Activated CD4-positive, alpha-beta T cell treated with anti-CD3 and anti-CD28 coated beads for 36 hours (primary cell): ENCODE measurements around the gene CLEC11A. TPM values are rescaled to one million over a fixed set of nuclear protein-coding genes. Genes with fewer than 3 reads are reported as not detected.

ENCODE experiments used
- ATAC-seq: fragments of 200-7000 bp; cut with Tn5 transposase; one replicate; pipeline ENCODE4 v1.10.0; 2021; ENCODE audit warnings: mild to moderate bottlenecking, moderate library complexity
- CTCF ChIA-PET: fragments of 350-600 bp; sonication (Branson Sonifier 250); formaldehyde crosslinking; loops from one replicate; lab custom pipeline; 2021; ENCODE audit warnings: antibody characterized with exemption; lab: Charles Lee
- POLR2A ChIA-PET: fragments of 350-600 bp; sonication (Branson Sonifier 250); formaldehyde crosslinking; loops from one replicate; lab custom pipeline; 2021; ENCODE audit warnings: antibody characterized with exemption, inconsistent platforms; lab: Charles Lee
- DNase-seq: peaks from one replicate; pipeline ENCODE4 v3.0.0-alpha.2; 2020
- H3K27ac Mint-ChIP-seq: one replicate; pipeline ENCODE4 v1.8.0; 2021; ENCODE audit warnings: mixed read lengths
- H3K27me3 Mint-ChIP-seq: one replicate; pipeline ENCODE4 v1.8.0; 2021; ENCODE audit warnings: mixed read lengths
- H3K36me3 Mint-ChIP-seq: one replicate; pipeline ENCODE4 v1.8.0; 2021; ENCODE audit warnings: low read depth, mixed read lengths
- H3K4me1 Mint-ChIP-seq: one replicate; pipeline ENCODE4 v1.8.0; 2021; ENCODE audit warnings: mixed read lengths
- H3K4me3 Mint-ChIP-seq: one replicate; pipeline ENCODE4 v1.8.0; 2021; ENCODE audit warnings: mild to moderate bottlenecking, moderate library complexity, mixed read lengths
- H3K9me3 Mint-ChIP-seq: one replicate; pipeline ENCODE4 v1.8.0; 2021; ENCODE audit warnings: low read depth, mixed read lengths
- intact Hi-C, 2 experiments: fragments of 100-400 bp; cut with DNase I in 1 of 2; cut with micrococcal nuclease in 1 of 2; formaldehyde crosslinking; loops; one replicate each; pipeline versions ENCODE4 v1.14.2 to v1.15.1; 2022 to 2024; cut with DNase I, micrococcal nuclease
- total RNA-seq, 2 experiments: library from RNA; stranded (reverse); gene quantifications; one replicate each; pipeline ENCODE4 v1.2.3, GENCODE V29; 2021

CLEC11A gene
- total RNA-seq, 2 experiments from 2014 or later: 0.64 to 1.0 TPM

- H3K4me3 Mint-ChIP-seq: no peak overlapping the region
- ATAC-seq (no peak), DNase-seq (peak; percentile 41)
- peaks cover 2% of the 10 kb centered on the region for H3K4me1 Mint-ChIP-seq
- H3K27ac Mint-ChIP-seq: no peak overlapping the region
- H3K9me3 Mint-ChIP-seq: no peaks in the 10 kb centered on the region
- intact Hi-C loops: no loop called here
- ChIA-PET POLR2A (no interaction called here), CTCF (interaction anchor here (0.6 kb wide), 1 partner anchor 65 kb away, joined by 3 read pairs; no protein-coding TSS in a partner anchor)
- H3K27me3 Mint-ChIP-seq: peaks cover 53% of the 10 kb centered on the region
- H3K36me3 Mint-ChIP-seq: no peaks in the 10 kb centered on the region
Observed at GRCh38 chr19:50718255-50719118, 4.7 kb upstream of the CLEC11A start.

GRCh38 chr19:50719119-50719435 is 4.1 kb upstream of the CLEC11A start:
- Mint-ChIP-seq H3K27ac (no peak overlapping the region), H3K4me1 (peaks cover 4% of the 10 kb centered on the region), H3K36me3 (no peaks in the 10 kb centered on the region), H3K9me3 (no peaks in the 10 kb centered on the region), H3K4me3 (no peak overlapping the region), H3K27me3 (peaks cover 55% of the 10 kb centered on the region)
- POLR2A ChIA-PET: no interaction called here
- CTCF ChIA-PET: no interaction called here
- DNase-seq (no peak), ATAC-seq (no peak)
- intact Hi-C loops: no loop called here

DNA sequence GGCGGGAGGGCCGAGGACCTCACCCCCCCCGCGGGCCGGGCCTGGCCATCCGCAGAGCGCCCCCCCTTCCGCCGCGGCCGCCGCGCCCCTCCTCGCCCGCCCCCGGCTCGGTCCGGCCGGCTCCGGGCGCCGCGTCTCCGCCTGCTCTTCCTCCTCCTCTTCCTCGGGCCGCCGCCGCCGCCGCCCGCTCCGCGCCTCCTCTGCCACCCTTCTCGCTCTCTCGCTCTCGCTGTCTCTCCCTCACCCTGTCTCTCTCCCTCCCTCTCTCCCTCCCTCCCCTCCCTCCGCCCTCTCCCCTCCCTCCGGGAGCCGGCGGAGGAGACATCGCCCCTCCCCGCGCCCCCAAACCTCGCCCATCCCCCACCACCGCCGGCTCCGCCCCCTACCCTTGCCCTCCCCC is 3.6 kb upstream of the CLEC11A start, which contains the start of gene SHANK1:
SHANK1 (minus strand) TSS at position 237 of the 400 bp plus-strand sequence. CDS start 2,883 bp downstream, outside the sequence.
- H3K4me1 Mint-ChIP-seq: peaks cover 6% of the 10 kb centered on the region
- H3K36me3 Mint-ChIP-seq: no peaks in the 10 kb centered on the region
- intact Hi-C loops: no loop called here
- CTCF ChIA-PET: no interaction called here
- no peak for DNase-seq
- ATAC-seq: no peak
- H3K4me3 Mint-ChIP-seq: no peak within 1 kb of the TSS
- no peak within 1 kb of the TSS for H3K27ac Mint-ChIP-seq
- peaks cover 54% of the 10 kb centered on the region for H3K27me3 Mint-ChIP-seq
- POLR2A ChIA-PET: no interaction called here
- H3K9me3 Mint-ChIP-seq: no peaks in the 10 kb centered on the region

DNA sequence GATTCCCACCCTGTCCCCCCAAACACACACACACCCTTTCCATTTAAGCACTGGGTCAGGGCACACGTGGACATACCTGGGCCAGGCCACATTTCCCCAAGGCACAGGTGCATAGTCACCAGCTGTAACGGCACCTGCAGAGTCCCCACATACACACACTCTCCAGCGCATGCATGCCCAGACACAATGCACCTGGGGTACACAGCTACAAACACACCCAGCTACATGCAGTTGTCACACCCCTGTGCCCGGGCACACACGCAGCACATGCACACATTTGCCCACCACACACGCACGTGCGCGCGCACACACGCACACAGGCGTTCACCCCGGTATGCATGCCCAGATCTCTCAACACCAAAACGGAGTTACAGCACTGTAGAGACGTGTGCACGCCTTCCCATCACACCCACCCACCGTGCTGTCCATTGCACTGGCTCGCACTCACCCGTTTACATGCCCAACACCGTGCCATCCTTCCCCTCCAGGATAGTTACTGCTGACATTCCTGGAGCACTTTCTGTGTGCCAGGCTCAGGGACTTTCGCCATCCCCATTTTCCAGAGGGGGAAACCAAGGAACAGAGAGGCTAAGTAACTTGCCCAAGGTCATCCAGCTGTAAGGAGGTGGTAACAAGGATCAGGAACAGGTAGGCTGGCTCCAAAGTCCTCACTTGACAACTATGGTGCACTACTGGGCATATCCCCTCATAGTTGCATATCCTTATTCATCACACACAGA is 2.8 kb upstream of the CLEC11A start:
- intact Hi-C loops: loop anchor here in 1 of 2 experiments (10.0 kb wide), 1 partner anchor 874 kb away; no protein-coding TSS in a partner anchor
- H3K4me1 Mint-ChIP-seq: peaks cover 6% of the 10 kb centered on the region
- H3K36me3 Mint-ChIP-seq: no peaks in the 10 kb centered on the region
- CTCF ChIA-PET: interaction anchor here (0.8 to 1.0 kb wide), 2 partner anchors 10 to 165 kb away, joined by 3 read pairs; no protein-coding TSS in a partner anchor
- POLR2A ChIA-PET: interaction anchor here (1.4 kb wide), 1 partner anchor 83 kb away, joined by 3 read pairs; no protein-coding TSS in a partner anchor
- DNase-seq: no peak
- peaks cover 48% of the 10 kb centered on the region for H3K27me3 Mint-ChIP-seq
- no peak overlapping the region for H3K27ac Mint-ChIP-seq
- no peak for ATAC-seq
- no peaks in the 10 kb centered on the region for H3K9me3 Mint-ChIP-seq
- H3K4me3 Mint-ChIP-seq: no peak overlapping the region

- Mint-ChIP-seq H3K4me3 (no peak overlapping the region), H3K9me3 (no peaks in the 10 kb centered on the region), H3K36me3 (no peaks in the 10 kb centered on the region), H3K27ac (no peak overlapping the region), H3K27me3 (peaks cover 46% of the 10 kb centered on the region), H3K4me1 (peaks cover 7% of the 10 kb centered on the region)
- ChIA-PET POLR2A (interaction anchor here (1.4 kb wide), 1 partner anchor 82 kb away, joined by 3 read pairs; no protein-coding TSS in a partner anchor), CTCF (interaction anchor here (0.8 to 1.0 kb wide), 2 partner anchors 11 to 165 kb away, joined by 3 read pairs; no protein-coding TSS in a partner anchor)
- intact Hi-C loops: loop anchor here in 1 of 2 experiments (10.0 kb wide), 1 partner anchor 874 kb away; no protein-coding TSS in a partner anchor
- ATAC-seq (no peak), DNase-seq (no peak)
Observed at GRCh38 chr19:50720921-50721381, 2.2 kb upstream of the CLEC11A start.

GRCh38 chr19:50721441-50722137 is 1.6 kb upstream of the CLEC11A start:
- intact Hi-C loops: loop anchor here in 1 of 2 experiments (10.0 kb wide), 1 partner anchor 873 kb away; no protein-coding TSS in a partner anchor
- Mint-ChIP-seq H3K36me3 (no peaks in the 10 kb centered on the region), H3K9me3 (no peaks in the 10 kb centered on the region), H3K27ac (no peak overlapping the region), H3K4me1 (peaks cover 13% of the 10 kb centered on the region), H3K4me3 (no peak overlapping the region), H3K27me3 (peaks cover 41% of the 10 kb centered on the region)
- ChIA-PET POLR2A (interaction anchor here (1.4 kb wide), 1 partner anchor 81 kb away, joined by 3 read pairs; no protein-coding TSS in a partner anchor), CTCF (interaction anchor here (1.0 kb wide), 2 partner anchors 11 to 166 kb away, joined by 3 read pairs; no protein-coding TSS in a partner anchor)
- DNase-seq (no peak), ATAC-seq (no peak)

DNA sequence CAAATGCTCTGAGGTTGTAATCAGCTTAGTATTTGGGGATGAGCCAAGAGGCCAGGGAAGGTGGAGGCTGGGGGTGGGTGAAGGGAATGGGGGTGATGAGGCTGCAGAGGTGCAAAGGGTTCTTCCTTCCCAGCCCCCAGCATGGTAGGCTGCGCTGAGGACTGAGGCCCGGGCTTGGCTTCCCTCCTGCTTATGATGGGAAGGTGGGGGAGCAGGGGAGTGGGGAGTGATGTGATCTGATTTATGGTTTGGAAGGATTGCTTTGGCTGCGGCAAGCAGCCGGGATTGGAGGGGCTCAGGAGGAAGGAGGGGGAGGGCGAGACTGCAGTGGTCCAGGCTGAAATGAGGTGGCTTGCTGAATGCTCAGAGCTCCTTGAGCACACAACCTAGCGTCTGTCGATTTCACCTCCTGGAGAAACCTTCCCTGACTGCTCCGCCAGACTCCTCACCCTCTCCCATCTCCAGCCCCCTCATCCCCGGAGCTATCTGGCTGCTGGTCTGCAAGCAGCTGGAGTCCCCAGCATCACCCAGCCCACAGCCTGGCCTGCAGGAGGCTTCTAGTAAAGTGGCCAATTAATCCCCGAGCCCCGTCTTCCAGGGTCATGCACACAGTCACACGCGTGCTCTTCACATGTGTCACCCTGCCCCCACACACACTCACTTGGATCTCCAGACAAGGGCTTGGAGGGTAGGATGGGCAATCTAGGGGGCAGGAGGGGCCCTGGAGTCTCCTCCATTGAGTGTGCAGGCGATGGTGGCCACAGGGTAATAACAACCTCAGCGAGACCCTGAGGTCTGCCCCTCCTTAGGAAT is 757 bp upstream of the CLEC11A start:
- Mint-ChIP-seq H3K4me3 (no peak overlapping the region), H3K4me1 (peaks cover 15% of the 10 kb centered on the region), H3K27me3 (peaks cover 39% of the 10 kb centered on the region), H3K27ac (no peak overlapping the region), H3K9me3 (no peaks in the 10 kb centered on the region), H3K36me3 (peaks cover 2% of the 10 kb centered on the region)
- no peak for DNase-seq
- intact Hi-C loops: loop anchor here in 1 of 2 experiments (10.0 kb wide), 1 partner anchor 872 kb away; no protein-coding TSS in a partner anchor
- ChIA-PET CTCF (interaction anchor here (1.0 kb wide), 2 partner anchors 8 to 12 kb away, joined by 3 read pairs; no protein-coding TSS in a partner anchor), POLR2A (interaction anchor here (0.6 to 1.4 kb wide), 2 partner anchors 14 to 81 kb away, joined by 3 to 5 read pairs; no protein-coding TSS in a partner anchor)
- no peak for ATAC-seq

DNA sequence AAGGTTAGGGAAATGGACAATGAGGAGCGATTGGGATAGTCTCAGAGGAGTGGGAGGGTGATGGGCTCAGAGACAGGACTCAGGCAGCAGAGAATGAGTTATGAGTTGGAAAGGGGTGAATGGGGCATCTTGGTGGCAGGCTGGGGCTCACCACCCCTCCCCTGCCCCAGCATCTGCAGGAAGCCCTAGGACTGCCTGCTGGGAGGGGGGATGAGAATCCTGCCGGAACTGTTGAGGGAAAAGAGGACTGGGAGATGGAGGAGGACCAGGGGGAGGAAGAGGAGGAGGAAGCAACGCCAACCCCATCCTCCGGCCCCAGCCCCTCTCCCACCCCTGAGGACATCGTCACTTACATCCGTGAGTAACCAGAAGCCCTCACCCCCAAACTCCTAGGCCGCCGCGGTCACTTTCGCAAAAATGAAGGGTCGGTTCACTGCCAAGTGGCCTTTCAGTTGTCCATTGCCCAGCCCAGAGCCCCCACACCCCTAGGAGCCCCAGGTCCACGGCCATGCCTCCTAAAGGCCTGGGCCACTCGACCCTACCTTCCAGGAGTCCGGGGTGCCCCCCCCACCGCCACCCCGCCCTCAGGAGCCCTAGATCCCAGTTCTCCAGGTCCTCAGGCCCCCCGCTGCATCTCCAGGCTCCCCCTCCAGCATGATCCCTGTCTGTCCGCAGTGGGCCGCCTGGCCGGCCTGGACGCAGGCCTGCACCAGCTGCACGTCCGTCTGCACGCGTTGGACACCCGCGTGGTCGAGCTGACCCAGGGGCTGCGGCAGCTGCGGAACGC is 764 bp downstream of the CLEC11A start:
- no peak overlapping the region for H3K27ac Mint-ChIP-seq
- peak overlapping the region; percentile 80 for H3K4me3 Mint-ChIP-seq
- intact Hi-C loops: loop anchor here (1.0 to 10.0 kb wide), 13 partner anchors 45 to 871 kb away; partner anchors contain the start of genes EMC10 (in 1 of the 2), GARIN5A (in 1 of the 2), NR1H2 (in 1 of the 2) and POLD1 (in 1 of the 2)
- ChIA-PET POLR2A (interaction anchor here (1.3 to 1.8 kb wide), 2 partner anchors 71 to 80 kb away, joined by 3 to 13 read pairs; no protein-coding TSS in a partner anchor), CTCF (interaction anchor here (0.6 to 1.8 kb wide), 12 partner anchors 9 to 393 kb away, joined by 3 to 10 read pairs (median 4); partner anchors contain the start of gene JOSD2)
- H3K27me3 Mint-ChIP-seq: peaks cover 36% of the 10 kb centered on the region
- ATAC-seq: no peak
- peaks cover 26% of the 10 kb centered on the region for H3K4me1 Mint-ChIP-seq
- H3K36me3 Mint-ChIP-seq: peaks cover 2% of the 10 kb centered on the region
- no peaks in the 10 kb centered on the region for H3K9me3 Mint-ChIP-seq
- DNase-seq: no peak
